NB4 (cell line): Measurements from ENCODE around the gene RIGI.

Source experiments
- DNase-seq: peaks from one replicate; pipeline ENCODE4 v3.0.0; 2010; ENCODE audit warnings: low read depth
- H3K4me3 ChIP-seq: one replicate; pipeline ENCODE4 v1.5.1; 2011; ENCODE audit warnings: mild to moderate bottlenecking, low read depth, low read length, moderate library complexity
- CTCF ChIP-seq: IDR thresholded peaks from one replicate; pipeline ENCODE4 v1.5.1; 2012; ENCODE audit warnings: low read depth, low read length
- MAX ChIP-seq: IDR thresholded peaks from 2 replicates; pipeline ENCODE4 v1.6.1; 2011; ENCODE audit warnings: low read depth, low read length
- MYC ChIP-seq: IDR thresholded peaks from 2 replicates; pipeline ENCODE4 v1.6.1; 2011; ENCODE audit warnings: low read depth, low read length
- POLR2A ChIP-seq: IDR thresholded peaks from 2 replicates; pipeline ENCODE4 v1.6.1; 2011; ENCODE audit warnings: mild to moderate bottlenecking; ENCODE audit not compliant: insufficient read length; ENCODE audit errors: extremely low read depth

The RIGI gene

GRCh38 chr9:32570262-32570661, 44.3 kb upstream of the RIGI start:
- TF ChIP-seq CTCF (no peak), POLR2A (no peak)
- DNase-seq: no peak
- no peak overlapping the region for H3K4me3 ChIP-seq

- H3K4me3 ChIP-seq: no peak overlapping the region
- TF ChIP-seq POLR2A: no peak
- TF ChIP-seq MYC: no peak
- TF ChIP-seq CTCF: no peak
- no peak for TF ChIP-seq MAX
- no peak for DNase-seq
Observed at GRCh38 chr9:32566770-32567169, 40.8 kb upstream of the RIGI start.

GRCh38 chr9:32565967-32566366, 40.0 kb upstream of the RIGI start:
- no peak overlapping the region for H3K4me3 ChIP-seq
- TF ChIP-seq MYC: no peak
- no peak for TF ChIP-seq POLR2A
- TF ChIP-seq CTCF: no peak
- no peak for DNase-seq

- no peak overlapping the region for H3K4me3 ChIP-seq
- no peak for DNase-seq
- no peak for TF ChIP-seq CTCF
- TF ChIP-seq MYC: no peak
- TF ChIP-seq POLR2A: no peak
- no peak for TF ChIP-seq MAX
Observed at GRCh38 chr9:32558408-32558934, 32.5 kb upstream of the RIGI start.

GRCh38 chr9:32554591-32554990, 28.6 kb upstream of the RIGI start:
- H3K4me3 ChIP-seq: no peak overlapping the region
- no peak for TF ChIP-seq POLR2A
- TF ChIP-seq MAX: no peak
- no peak for TF ChIP-seq MYC
- TF ChIP-seq CTCF: no peak

GRCh38 chr9:32554107-32554506, 28.1 kb upstream of the RIGI start:
- DNase-seq: peak; percentile 83
- peak overlapping the region; percentile 91 for H3K4me3 ChIP-seq
- TF ChIP-seq MYC (0 out of 2 replicates have a peak, but pooled peaks have one; percentile 26), MAX (no peak)

More at GRCh38 chr9:32554591-32554990, 28.6 kb upstream of the RIGI start:
- no peak for DNase-seq
